ENCODE results near the gene MRGPRX3.

MRGPRX3 gene

GRCh38 chr11:18151581-18151980 lies 19.2 kb downstream of the MRGPRX3 start:
- in situ Hi-C loops (cut with HindIII; ENCODE audit: low sequenced_read_pairs): no loop called here

- in situ Hi-C loops (cut with HindIII; ENCODE audit: low sequenced_read_pairs): no loop called here
Measured at GRCh38 chr11:18168372-18168771, 36.0 kb downstream of the MRGPRX3 start.

GRCh38 chr11:18171377-18172000 lies 39.1 kb downstream of the MRGPRX3 start:
- in situ Hi-C loops (cut with HindIII; ENCODE audit: low sequenced_read_pairs): no loop called here

GRCh38 chr11:18172666-18173065 lies 40.3 kb downstream of the MRGPRX3 start, which contains the start of gene MRGPRX4:
TSS of gene MRGPRX4 (plus strand) at chr11:18172837. CDS start at chr11:18173257, 420 bp downstream.
- in situ Hi-C loops (cut with HindIII; ENCODE audit: low sequenced_read_pairs): no loop called here

GRCh38 chr11:18173225-18173866 lies 41.0 kb downstream of the MRGPRX3 start:
- in situ Hi-C loops (cut with HindIII; ENCODE audit: low sequenced_read_pairs): no loop called here
